ENCODE measurements around the gene MRPL41. TPM values are rescaled to one million over a fixed set of nuclear protein-coding genes. Genes with fewer than 3 reads are reported as not detected.
A peak's percentile ranks its signal among the peaks of the same experiment; 100 is the strongest.

Gene MRPL41
- total and polyA plus RNA-seq, 2 of the 13 experiments (the other 11 are each of a cell fraction or from before 2014, with no cell fraction given), result 20.9 to 54.0 TPM

DNA sequence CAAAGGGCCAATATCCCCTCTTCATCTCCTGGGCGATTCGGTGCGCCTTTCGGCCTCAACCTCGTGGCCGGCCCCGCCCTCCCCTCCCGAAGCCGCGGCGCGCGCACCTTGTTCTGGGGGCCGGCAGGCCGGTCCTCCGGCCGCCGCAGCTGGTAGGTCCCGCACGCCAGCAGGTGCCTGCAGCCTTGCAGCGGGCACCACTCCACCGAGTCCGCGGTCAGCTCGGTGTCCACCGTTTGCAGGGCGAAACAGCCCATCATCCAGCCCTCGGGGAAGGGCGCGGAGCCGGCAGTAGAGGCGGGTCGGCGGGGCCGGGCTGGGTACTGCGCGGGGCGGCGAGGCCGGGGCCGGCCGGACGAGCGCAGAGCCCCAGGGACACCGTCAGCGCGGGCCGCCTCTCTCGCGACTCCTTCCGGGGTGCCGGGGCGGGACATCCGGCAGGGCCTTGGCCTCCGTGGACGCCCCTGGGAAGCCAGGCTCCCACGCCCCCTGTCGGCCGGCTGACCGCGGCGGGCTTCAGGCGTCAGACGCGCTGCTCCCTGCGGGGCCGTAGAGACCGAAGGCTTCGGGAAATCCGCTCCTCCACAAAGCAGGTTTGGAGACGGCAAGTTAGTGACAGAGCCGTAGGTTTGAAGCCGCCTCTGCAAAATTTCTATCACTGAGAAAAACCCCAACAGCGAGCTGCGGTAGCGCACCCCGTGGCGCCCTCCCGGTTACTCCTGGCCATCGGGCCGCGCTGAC is 27.0 kb downstream of the MRPL41 start, which contains the start of gene DPH7 (continued):
- TF ChIP-seq ZNF337 (CRISPR knock-in tag; IDR thresholded peaks at IDR 0.05; ENCODE audit: borderline replicate concordance, low read depth) (no peak), FOXM1 (CRISPR knock-in tag; IDR thresholded peaks at IDR 0.05) (0 out of 2 replicates have a peak, but pooled peaks have one; percentile 24), ZNF7 (CRISPR knock-in tag; IDR thresholded peaks at IDR 0.05) (no peak), PTBP1 (IDR thresholded peaks at IDR 0.05; ENCODE audit: low read depth, low read length, poor library complexity, severe bottlenecking) (no peak), RBM39 (IDR thresholded peaks at IDR 0.05; ENCODE audit: low read depth, low read length, poor library complexity, severe bottlenecking) (no peak), HNRNPL (IDR thresholded peaks at IDR 0.05; ENCODE audit: low read depth, low read length) (no peak), SETDB1 (CRISPR knock-in tag; IDR thresholded peaks at IDR 0.05; ENCODE audit: borderline replicate concordance) (no peak), ZNF557 (CRISPR knock-in tag; IDR thresholded peaks at IDR 0.05) (no peak)
- TF ChIP-seq, protein P1, sequence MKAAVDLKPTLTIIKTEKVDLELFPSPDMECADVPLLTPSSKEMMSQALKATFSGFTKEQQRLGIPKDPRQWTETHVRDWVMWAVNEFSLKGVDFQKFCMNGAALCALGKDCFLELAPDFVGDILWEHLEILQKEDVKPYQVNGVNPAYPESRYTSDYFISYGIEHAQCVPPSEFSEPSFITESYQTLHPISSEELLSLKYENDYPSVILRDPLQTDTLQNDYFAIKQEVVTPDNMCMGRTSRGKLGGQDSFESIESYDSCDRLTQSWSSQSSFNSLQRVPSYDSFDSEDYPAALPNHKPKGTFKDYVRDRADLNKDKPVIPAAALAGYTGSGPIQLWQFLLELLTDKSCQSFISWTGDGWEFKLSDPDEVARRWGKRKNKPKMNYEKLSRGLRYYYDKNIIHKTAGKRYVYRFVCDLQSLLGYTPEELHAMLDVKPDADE (CRISPR knock-in tag; IDR thresholded peaks at IDR 0.05), result no peak

DNA sequence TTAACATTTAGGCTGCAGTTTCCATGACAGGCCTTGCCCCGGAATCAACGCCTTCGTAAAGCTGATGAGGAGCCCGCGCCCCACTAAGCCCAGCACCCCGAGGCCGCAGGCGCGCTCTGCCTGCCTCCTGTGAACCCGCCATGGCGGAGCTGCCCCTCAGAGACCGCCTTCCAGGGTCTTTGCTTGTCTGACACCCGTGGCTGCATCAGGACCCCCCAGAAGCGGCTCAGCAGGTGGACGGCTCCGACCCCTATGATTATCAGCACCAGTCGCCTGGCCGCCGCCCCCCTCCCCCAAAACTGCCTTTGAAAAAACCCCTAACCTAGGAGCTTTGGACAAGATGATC is 27.6 kb downstream of the MRPL41 start:
- intact Hi-C loops (cut with micrococcal nuclease; ENCODE audit: unreplicated experiment) (loop anchor here (1.0 kb wide), 1 partner anchor 26 kb away; the partner anchor contains the start of gene ARRDC1), in situ Hi-C loops (cut with HindIII; ENCODE audit: extremely low pct_ligation_motif_present, low pct_unique_long_range_greater_than_20kb) (no loop called here)
- Histone ChIP-seq H4K20me1 (ENCODE audit: insufficient read depth, low read length) (no peaks in the 10 kb centered on the region; the same call in 1 of the 2 replicates), H3K27me3 (ENCODE audit: control insufficient read depth in 1 of 2, insufficient read depth in 2 of 2, low read length in 2 of 2) (no peaks in the 10 kb centered on the region), H3K36me3 (replicated peaks in 1 of 2; ENCODE audit: control insufficient read depth in 1 of 2, insufficient read depth in 2 of 2, low read length in 2 of 2) (peaks cover 16 to 51% of the 10 kb centered on the region in 2 experiments; a peak in 4 of 5 replicates), H3K9ac (ENCODE audit: insufficient read depth, low read depth, low read length) (peak overlapping the region; percentile 92), H3K27ac (ENCODE audit: extremely low read length, insufficient read depth, low read length) (peak overlapping the region; percentile 86), H3K9me3 (ENCODE audit: low read length) (no peaks in the 10 kb centered on the region), H3K4me1 (ENCODE audit: insufficient read depth, low read length) (peaks cover 30% of the 10 kb centered on the region), H3K79me2 (ENCODE audit: insufficient read depth, low read length) (peaks cover 24% of the 10 kb centered on the region), H3K4me2 (ENCODE audit: low read depth, low read length) (peak overlapping the region; percentile 70), H3K4me3 (replicated peaks in 1 of 3; ENCODE audit: insufficient read depth in 1 of 3, low read depth in 2 of 3, low read length in 3 of 3) (peak overlapping the region; percentile 58 to 98 (median 70)), H2AFZ (ENCODE audit: low read length) (no peak overlapping the region)
- TSS peak; percentile 70 for BruUV-seq (replicated peaks)
- ATAC-seq, result no peak; the same call in 2 of the 3 replicates
- no peak for DNase-seq (ENCODE audit: low spot score)
- 39% methylated on average over 7 of the region's 19 CpGs for WGBS (ENCODE audit: low lambda C conversion rate)
- POLR2A ChIA-PET, result interaction anchor here (1.2 to 2.1 kb wide), 4 partner anchors 9 to 27 kb away, joined by 4 to 8 read pairs (median 7); partner anchors contain the start of genes MRPL41 and ZMYND19
- CTCF ChIA-PET (ENCODE audit: low intra/inter-chr PET ratio, low total read pairs), result interaction anchor here (1.6 kb wide), 1 partner anchor 20 kb away, joined by 3 read pairs; no protein-coding TSS in a partner anchor
- FAIRE-seq, result no peak
- TF ChIP-seq, protein P2, sequence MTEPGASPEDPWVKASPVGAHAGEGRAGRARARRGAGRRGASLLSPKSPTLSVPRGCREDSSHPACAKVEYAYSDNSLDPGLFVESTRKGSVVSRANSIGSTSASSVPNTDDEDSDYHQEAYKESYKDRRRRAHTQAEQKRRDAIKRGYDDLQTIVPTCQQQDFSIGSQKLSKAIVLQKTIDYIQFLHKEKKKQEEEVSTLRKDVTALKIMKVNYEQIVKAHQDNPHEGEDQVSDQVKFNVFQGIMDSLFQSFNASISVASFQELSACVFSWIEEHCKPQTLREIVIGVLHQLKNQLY (CRISPR knock-in tag; IDR thresholded peaks at IDR 0.05), result no peak
- TF ChIP-seq KAT8 (CRISPR knock-in tag; IDR thresholded peaks at IDR 0.05) (no peak), CREB1 (IDR thresholded peaks at IDR 0.05) (no peak), CREB1 (CRISPR knock-in tag; IDR thresholded peaks at IDR 0.05) (0 out of 2 replicates have a peak, but pooled peaks have one; percentile 19), SRY (CRISPR knock-in tag; IDR thresholded peaks at IDR 0.05) (no peak), RFX3 (CRISPR knock-in tag; IDR thresholded peaks at IDR 0.05) (no peak), TARDBP (CRISPR knock-in tag; IDR thresholded peaks at IDR 0.05) (0 out of 2 replicates have a peak, but pooled peaks have one; percentile 9), ZNF136 (CRISPR knock-in tag; IDR thresholded peaks at IDR 0.05; ENCODE audit: low read depth) (0 out of 2 replicates have a peak, but pooled peaks have one; percentile 23), ATRX (CRISPR knock-in tag; IDR thresholded peaks at IDR 0.05; ENCODE audit: borderline replicate concordance) (no peak), ZNF567 (CRISPR knock-in tag; IDR thresholded peaks at IDR 0.05; ENCODE audit: borderline replicate concordance) (no peak)
- TF ChIP-seq, protein P3, sequence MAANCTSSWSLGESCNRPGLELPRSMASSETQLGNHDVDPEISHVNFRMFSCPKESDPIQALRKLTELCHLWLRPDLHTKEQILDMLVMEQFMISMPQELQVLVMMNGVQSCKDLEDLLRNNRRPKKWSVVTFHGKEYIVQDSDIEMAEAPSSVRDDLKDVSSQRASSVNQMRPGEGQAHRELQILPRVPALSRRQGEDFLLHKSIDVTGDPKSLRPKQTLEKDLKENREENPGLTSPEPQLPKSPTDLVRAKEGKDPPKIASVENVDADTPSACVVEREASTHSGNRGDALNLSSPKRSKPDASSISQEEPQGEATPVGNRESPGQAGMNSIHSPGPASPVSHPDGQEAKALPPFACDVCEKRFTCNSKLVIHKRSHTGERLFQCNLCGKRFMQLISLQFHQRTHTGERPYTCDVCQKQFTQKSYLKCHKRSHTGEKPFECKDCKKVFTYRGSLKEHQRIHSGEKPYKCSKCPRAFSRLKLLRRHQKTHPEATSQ (CRISPR knock-in tag; IDR thresholded peaks at IDR 0.05; ENCODE audit: borderline replicate concordance), result no peak

Measured in HepG2 (cell line).